ENCODE data around the gene ZBTB48.

ZBTB48 gene

DNA sequence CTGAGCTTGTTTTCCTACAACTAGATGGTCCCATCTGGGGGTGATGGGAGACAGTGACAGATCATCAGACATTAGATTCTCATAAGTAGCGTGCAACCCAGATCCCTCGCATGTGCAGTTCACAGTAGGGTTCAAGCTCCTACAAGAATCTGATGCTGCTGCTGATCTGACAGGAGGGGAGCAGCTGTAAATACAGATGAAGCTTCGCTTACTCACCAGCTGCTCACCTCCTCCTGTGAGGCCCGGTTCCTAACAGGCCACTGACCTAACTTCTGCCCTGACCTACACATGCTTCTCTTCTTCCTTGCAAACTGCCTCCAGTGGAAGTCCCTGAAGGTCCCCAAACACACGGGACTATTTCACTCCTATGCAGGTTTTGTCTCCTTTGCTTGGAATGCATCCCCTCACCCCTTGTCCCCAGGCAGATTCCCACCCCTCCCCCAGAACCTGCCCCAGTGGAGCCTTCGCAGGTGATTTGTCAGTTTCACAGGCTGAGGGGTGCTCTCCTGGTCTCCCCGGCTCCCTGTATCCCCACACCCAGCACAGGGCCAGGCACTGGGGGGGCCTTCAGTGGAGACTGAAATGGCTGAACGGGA lies 5.7 kb upstream of the ZBTB48 start:
- peak; percentile 26 for DNase-seq

DNA sequence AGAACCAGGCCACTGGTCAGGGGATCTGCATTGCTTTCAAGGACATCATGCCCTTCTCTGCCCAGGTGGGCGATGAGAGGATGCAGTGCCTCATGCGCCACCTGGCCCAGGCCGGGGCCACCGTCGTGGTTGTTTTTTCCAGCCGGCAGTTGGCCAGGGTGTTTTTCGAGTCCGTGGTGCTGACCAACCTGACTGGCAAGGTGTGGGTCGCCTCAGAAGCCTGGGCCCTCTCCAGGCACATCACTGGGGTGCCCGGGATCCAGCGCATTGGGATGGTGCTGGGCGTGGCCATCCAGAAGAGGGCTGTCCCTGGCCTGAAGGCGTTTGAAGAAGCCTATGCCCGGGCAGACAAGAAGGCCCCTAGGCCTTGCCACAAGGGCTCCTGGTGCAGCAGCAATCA lies 5.0 kb upstream of the ZBTB48 start:
- no peak for DNase-seq

DNA sequence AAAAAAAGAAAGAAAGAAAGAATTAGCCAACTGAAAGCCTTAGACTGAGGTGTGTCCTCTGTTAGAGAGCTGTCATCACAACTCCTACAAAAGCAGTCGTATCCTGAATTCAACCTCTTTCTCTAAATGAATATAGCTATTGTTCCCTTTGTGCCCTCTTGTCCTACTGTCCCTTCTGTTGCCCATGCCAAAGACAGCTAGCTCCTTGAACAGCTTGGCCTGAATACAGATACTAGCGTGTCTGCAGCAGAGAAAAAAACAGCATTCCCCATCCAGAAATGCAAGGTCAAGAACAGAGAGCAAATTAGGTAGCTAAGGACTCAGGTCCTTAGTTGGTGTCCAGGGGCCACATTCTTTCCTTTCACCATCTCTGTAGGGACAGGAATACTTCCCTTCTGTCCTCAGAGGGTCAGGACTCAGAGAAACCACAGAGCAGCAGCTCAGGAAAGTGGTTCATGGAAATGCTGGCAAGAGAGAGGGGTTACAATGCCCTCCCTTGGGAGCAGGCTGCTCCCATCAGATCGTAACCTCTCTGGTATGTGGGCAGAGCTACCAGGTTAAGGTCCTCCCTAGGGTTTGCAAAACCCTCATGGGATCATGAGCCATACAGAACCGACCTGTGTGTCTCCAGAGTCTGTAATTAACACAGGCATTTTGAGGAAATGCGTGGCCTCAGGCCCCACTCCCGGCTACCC lies 1.8 kb upstream of the ZBTB48 start:
- no peak for DNase-seq

DNA sequence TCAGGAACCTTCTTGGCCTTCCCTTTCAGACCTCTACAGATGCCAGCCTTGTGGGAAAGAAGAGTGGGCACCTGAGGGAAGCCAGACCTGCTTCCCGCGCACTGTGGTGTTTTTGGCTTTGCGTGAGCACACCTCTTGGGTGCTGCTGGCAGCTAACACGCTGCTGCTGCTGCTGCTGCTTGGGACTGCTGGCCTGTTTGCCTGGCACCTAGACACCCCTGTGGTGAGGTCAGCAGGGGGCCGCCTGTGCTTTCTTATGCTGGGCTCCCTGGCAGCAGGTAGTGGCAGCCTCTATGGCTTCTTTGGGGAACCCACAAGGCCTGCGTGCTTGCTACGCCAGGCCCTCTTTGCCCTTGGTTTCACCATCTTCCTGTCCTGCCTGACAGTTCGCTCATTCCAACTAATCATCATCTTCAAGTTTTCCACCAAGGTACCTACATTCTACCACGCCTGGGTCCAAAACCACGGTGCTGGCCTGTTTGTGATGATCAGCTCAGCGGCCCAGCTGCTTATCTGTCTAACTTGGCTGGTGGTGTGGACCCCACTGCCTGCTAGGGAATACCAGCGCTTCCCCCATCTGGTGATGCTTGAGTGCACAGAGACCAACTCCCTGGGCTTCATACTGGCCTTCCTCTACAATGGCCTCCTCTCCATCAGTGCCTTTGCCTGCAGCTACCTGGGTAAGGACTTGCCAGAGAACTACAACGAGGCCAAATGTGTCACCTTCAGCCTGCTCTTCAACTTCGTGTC lies 995 bp upstream of the ZBTB48 start:
- no peak for DNase-seq

DNA sequence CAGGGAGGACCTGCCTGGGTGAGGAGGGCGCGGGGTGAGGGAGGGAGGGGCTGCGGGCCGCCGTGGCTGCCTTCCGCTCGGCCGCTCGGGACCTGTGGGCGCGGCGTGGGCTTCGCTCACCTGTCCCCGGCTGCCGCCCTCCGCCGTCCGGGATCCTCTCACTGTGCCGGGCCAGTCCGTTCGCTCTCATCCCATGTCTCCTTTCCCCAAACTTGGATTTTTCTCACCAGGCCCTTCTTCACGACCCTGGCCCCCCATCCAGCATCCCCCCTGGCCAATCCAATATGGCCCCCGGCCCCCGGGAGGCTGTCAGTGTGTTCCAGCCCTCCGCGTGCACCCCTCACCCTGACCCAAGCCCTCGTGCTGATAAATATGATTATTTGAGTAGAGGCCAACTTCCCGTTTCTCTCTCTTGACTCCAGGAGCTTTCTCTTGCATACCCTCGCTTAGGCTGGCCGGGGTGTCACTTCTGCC lies 362 bp downstream of the ZBTB48 start:
- no peak for DNase-seq

DNA sequence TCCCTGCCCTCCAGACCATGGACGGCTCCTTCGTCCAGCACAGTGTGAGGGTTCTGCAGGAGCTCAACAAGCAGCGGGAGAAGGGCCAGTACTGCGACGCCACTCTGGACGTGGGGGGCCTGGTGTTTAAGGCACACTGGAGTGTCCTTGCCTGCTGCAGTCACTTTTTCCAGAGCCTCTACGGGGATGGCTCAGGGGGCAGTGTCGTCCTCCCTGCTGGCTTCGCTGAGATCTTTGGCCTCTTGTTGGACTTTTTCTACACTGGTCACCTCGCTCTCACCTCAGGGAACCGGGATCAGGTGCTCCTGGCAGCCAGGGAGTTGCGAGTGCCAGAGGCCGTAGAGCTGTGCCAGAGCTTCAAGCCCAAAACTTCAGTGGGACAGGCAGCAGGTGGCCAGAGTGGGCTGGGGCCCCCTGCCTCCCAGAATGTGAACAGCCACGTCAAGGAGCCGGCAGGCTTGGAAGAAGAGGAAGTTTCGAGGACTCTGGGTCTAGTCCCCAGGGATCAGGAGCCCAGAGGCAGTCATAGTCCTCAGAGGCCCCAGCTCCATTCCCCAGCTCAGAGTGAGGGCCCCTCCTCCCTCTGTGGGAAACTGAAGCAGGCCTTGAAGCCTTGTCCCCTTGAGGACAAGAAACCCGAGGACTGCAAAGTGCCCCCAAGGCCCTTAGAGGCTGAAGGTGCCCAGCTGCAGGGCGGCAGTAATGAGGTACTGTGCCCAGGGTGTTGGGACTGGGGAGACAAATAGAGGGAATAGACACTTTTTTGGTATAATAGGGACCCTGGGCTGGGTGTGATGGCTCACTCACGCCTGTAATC lies 1.0 kb downstream of the ZBTB48 start:
- DNase-seq: no peak

DNA sequence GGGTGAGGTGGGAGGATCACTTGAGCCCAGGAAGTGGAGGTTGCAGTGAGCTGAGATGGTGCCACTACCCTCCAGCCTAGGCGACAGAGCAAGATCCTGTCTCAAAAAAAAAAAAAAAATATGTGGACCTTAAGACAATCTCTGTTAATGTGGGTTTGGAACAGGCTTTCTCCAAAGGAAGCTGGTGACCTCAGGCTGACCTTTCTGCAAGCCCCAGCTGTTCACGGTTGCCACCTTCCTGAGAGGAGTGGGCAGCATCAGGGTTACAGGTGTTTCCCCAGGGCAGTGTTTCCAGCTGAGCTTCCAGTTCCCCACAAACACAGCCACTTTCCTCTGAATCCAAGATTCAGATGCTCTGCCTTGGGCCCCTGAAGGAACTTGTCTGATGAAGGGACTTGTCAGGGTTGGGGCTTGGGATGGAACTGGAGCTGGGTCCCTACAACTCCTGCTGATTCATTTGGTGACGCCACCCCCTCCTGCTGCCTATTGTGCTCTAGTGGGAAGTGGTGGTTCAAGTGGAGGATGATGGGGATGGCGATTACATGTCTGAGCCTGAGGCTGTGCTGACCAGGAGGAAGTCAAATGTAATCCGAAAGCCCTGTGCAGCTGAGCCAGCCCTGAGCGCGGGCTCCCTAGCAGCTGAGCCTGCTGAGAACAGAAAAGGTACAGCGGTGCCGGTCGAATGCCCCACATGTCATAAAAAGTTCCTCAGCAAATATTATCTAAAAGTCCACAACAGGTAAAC lies 1.9 kb downstream of the ZBTB48 start:
- DNase-seq: no peak

DNA sequence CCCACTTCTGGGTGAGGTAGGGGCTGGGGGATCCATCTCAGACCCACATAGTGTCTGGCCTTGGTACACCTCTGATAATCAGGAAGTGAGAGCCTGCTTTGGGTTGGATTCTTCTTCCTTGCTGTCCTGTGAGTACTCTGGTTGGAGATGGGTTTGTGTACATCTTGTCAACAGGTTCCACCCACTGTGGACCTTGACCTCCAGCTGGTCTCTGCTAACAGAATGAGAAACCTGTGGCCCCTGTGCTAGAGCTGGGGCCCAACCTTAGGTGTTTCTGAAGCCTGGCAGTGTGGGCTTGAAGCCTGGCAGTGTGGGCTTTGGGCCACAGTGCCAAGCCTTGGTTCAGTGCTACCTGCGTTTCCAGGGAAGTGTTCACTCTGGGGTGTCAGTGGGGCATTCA lies 2.6 kb downstream of the ZBTB48 start:
- no peak for DNase-seq

DNA sequence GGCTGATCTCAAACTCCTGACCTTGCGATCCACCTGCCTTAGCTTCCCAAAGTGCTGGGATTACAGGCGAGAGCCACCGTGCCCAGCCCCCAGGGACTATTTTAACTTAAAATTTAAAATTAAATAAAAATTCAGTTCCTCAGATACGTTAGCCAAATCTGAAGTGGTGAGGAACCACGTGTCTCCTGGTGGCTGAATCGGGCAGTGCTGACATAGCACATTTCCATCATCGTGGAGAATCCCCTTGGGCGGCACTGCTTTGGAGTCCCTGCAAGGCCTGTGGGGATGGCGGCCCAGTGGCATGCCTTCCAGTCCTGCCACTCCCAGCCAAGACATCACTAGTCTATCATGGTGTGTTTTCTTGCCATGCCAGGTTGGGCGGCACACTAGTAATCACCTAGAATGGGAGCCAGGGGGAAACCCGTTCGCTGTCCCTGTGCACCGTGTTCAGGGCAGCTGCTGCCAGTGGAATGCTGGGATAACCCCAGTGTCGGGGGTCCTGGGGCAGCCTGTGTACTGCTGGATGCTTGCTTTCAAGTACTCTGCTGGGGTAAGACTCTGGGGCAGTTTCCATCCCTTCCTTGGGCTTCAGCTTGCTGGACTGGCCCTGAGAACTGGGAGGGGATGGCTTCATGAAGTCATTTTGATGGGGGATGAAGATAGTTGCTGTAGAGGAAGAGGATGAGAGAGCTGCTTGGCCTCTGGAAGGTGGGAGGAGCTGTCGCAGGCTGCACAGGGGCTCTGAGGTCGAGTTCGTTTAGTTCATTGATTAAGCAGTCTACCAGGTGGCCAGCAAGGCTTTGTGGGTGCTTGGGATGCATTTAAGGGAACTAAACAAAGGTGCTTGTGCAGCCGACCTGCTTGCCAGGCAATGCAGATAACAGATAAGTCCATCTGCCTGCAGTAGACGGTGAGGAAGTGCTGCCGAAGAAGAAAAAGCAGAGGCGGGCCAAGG lies 4.6 kb downstream of the ZBTB48 start:
- no peak for DNase-seq

DNA sequence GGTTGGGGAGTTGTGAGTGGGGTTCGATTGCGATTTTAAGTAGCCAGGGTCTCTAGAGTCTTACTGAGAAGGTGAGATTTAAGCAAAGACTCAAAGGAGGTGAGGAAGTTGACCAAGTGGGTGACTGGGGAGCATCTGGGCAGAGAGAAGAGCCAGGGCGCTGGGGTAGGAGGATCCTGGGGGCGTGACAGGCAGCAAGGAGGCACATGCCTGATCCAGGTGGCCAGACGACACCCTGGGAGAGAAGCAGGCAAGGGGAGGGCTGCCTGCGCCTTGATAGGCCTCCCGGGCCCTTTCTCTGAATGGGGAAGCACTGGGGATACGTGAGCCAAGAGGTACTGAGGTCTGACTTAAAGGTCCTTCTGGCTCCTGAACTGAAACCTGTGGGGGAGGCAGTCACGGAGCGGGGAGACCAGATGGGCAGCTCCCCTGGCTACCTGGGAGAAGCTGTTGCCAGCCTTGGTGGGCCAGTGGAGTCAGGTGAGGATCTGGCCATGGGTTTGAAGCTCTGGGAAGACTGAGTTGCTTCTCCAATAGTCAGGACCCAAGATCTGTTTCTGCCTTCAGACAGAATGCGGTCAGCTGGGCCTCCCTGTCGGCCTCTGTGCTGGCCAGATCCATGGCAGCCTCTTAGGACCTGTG lies 5.4 kb downstream of the ZBTB48 start:
- DNase-seq: no peak

DNA sequence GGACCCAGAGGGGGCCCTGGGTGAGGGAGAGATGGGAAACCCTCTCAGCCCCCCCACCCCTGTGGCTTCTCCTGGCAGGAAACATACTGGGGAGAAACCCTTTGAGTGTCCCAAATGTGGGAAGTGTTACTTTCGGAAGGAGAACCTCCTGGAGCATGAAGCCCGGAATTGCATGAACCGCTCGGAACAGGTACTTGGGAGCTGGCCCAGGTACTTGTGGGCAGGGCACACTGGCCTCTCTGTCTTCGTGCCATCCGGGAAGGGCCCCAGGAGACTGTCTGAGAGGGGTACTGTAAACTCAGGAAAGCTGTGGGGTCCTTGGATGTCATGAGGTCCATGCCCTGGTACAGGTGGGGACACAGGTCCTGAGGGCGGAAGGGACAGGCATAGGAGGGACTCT lies 6.0 kb downstream of the ZBTB48 start:
- no peak for DNase-seq

DNA sequence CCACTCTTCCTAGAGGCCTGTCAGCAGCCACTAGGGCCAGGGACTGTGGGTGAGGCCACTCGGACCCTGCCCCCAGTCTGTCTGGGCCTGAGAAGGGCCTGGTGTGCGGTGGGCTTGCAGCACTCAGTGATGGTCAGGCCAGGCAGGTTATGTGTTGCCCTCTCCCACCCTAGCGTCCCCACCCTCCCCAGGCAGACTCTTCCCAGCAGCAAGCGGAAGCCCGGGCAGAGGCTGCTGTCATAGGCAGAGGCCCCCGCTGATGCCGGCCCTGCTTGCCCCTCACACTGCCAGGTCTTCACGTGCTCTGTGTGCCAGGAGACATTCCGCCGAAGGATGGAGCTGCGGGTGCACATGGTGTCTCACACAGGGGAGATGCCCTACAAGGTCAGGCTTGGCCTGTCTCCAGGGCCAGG lies 6.6 kb downstream of the ZBTB48 start:
- no peak for DNase-seq

DNA sequence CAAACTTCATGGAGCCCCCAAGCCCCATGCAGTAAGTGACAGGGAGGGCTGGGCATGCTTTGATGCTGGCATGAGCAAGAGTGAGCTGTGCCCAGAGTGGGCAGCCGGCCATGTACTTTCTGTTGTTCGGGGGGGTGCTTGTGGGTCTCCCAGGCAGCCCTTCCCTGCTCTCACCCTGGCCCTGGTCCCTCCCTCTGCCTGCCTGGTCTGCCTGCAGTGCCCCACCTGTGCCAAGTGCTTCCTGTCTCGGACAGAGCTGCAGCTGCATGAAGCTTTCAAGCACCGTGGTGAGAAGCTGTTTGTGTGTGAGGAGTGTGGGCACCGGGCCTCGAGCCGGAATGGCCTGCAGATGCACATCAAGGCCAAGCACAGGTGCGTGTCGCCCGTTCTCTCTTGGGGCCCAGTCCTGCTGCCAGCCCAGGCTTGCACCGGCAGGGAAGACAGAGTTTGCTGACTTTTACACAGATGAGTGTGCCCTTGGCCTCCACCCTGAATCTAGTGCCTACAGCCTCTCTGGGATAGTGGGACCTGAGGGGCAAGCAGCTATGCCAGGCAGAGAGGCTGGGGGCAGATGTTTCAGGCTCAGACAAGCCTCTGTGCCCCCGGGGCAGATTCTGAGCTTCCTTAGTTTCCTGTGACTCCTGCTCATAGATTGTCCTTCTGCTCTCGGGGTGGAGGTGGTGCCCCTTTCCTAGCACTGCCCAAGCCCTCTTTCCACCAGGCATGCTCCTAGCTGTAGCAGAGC lies 7.6 kb downstream of the ZBTB48 start:
- DNase-seq: no peak

DNA sequence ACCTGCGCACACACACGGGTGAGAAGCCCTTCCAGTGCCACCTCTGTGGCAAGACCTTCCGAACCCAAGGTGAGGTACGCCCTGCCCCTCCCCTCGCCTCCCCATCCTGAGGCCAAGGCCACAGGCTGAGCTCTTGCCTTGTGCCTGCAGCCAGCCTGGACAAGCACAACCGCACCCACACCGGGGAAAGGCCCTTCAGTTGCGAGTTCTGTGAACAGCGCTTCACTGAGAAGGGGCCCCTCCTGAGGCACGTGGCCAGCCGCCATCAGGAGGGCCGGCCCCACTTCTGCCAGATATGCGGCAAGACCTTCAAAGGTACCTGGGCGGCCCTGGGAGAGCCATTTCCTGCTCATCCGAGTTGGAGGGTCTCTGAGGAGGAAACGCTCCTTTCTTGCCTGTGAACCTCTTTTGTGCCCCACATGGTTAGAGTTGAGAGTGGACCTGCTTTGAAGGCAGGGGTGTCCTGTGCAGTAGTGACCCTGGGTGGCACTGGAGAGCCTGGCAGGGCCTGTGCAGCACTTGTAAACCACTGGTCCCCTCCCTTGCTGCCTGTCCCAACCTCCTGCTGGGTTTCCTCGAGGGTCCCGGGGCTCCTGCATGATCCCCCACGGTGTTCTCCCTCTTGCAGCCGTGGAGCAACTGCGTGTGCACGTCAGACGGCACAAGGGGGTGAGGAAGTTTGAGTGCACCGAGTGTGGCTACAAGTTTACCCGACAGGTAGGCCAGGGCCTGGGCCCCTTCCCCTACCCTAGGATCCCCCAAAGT lies 8.5 kb downstream of the ZBTB48 start:
- no peak for DNase-seq

DNA sequence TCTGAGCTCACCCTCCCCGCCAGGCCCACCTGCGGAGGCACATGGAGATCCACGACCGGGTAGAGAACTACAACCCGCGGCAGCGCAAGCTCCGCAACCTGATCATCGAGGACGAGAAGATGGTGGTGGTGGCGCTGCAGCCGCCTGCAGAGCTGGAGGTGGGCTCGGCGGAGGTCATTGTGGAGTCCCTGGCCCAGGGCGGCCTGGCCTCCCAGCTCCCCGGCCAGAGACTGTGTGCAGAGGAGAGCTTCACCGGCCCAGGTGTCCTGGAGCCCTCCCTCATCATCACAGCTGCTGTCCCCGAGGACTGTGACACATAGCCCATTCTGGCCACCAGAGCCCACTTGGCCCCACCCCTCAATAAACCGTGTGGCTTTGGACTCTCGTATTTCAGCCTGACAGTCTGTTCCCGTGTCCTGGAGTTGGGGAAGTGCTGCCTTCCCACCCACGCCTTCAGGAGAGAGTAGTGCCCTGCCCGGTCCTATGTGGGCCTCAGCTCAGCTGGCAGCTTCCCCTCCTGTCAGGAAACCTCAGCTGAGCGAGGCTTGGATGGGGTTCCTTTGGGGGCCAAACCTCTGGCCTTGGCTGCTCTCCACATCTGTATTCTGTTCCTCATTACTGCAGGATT lies 9.2 kb downstream of the ZBTB48 start:
- no peak for DNase-seq

DNA sequence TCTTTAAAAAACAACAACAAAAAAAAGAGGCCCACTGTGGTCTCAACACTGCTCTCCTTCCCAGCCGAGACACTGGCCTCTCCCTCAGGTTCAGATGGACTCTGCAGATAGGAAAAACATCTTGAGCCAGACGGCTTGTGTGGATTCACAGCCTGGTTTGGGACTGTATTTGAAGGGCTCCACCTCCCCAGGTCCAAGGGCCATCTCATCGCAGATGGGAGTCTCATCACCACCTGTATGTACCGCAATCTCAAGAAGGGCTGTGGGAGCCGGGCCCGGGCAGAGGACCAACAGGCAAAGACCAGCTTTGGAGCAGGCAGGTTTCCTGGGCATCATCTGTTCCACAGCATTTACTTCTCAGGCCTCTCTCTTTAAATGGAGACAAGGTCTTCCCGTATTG lies 10.3 kb downstream of the ZBTB48 start:
- DNase-seq: no peak

DNA sequence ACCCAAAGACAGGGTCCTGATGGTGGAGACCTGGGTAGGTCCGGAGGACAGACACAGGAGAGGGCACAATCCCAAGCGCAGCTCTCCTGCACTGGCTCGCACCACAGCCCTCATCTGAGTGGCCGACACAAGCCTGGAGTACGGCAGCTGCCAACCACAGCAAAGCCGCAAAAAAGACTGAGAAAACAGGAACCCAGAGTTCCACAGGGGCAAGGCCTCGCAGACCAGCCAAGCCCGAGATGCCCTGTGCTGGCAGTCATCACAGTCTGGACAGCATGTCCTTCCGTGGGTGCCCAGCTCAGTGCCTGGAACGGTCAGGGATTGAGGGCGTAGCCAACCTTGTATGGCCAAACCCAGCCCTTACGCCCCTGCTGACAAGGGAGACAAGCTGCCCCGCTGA lies 11.4 kb downstream of the ZBTB48 start:
- DNase-seq: no peak

DNA sequence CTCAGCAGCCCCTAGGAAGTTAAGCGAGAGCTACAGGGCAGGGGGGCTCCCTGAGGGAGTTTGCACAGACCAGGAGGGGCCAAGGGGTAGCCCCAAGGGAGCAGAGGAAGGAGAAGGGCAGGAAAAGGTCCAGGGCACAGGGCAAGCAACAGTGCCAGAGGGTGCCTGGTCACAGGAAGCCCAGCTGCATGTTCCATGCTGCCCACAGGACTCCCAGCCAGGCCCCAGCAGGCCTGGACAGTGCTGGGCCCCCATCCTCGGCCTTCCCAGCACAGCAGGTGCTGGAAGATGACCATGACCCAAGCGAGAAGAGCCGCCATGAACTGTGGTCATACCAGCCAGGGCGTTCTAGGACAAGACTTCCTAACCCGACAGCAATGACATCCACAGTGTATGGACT lies 11.8 kb downstream of the ZBTB48 start:
- DNase-seq: no peak

DNA sequence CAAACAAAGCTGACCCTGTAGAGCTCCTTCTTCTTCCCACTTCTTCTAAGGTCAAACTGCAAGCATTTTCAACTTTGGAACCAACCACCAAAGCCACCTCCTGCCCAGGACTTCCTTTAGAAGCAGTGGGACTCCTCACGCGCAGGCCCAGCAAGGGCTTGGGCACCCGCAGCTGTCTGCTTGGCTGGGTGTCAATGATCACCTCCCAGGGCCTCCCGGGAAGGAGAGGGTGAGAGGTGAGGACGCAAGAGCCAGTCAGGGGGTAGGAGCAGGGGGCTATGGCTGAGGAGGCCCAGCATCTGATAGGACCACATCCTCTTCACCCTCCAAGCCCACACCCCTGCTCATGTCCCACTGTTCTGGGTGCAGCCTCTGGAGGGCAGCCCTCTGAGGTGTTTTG lies 12.6 kb downstream of the ZBTB48 start:
- no peak for DNase-seq

Data from HCEC 1CT (cell line).